Right ventricle myocardium inferior (tissue), 1 donor: ENCODE data around the gene USF3. TPM values are rescaled to one million over a fixed set of nuclear protein-coding genes. Genes with fewer than 3 reads are reported as not detected.

Experiments
- total RNA-seq: library from RNA; stranded (reverse); fragmentation: NEBNext Ultra II Directional; extraction: Animal tissue kit (Norgen Biotek cat#: 25700); gene quantifications from one replicate; pipeline ENCODE4 v1.2.1, GENCODE V29; 2021
- donor health status: DM: no; HTN: yes; CAD: no; lungs with severe emphysema.

USF3 gene
- total RNA-seq, 1 donor from 2014 or later = 12.9 TPM

Other genes starting within 250 kb of the USF3 start
- 6.1 TPM for gene SPICE1, start 181.5 kb downstream of the USF3 start, total RNA-seq
- gene SIDT1, start 164.1 kb downstream of the USF3 start, total RNA-seq = 0.62 TPM
- gene NAA50, start 49.6 kb upstream of the USF3 start, total RNA-seq = 80.8 TPM
- gene ATP6V1A, start 50.4 kb upstream of the USF3 start, total RNA-seq = 23.9 TPM
- gene GRAMD1C, start 142.1 kb upstream of the USF3 start, total RNA-seq = 2.4 TPM